Umbilical cord (tissue), 2 donors: ENCODE measurements around the gene NSUN4. TPM values are rescaled to one million over a fixed set of nuclear protein-coding genes. Genes with fewer than 3 reads are reported as not detected.
A peak's percentile ranks its signal among the peaks of the same experiment; 100 is the strongest.
"Not testable (repeated sequence)": the region's sequence is repeated elsewhere in the genome, so short reads cannot be mapped to it uniquely, and the experiment has no call there.

Source experiments
- DNase-seq: peaks from one replicate; pipeline ENCODE4 v3.0.0-alpha.2; 2015; ENCODE audit warnings: low spot score
- total RNA-seq: library from RNA; depleted of rRNA; stranded (reverse); fragments of >200 nt; gene quantifications from one replicate; pipeline ENCODE4 v1.2.3, GENCODE V29; 2014; ENCODE audit warnings: low replicate concordance; ENCODE audit not compliant: insufficient read depth

Gene NSUN4
- total RNA-seq = 40.0 TPM

- DNase-seq = peak; percentile 98
These were observed at the start of gene NSUN4 for GRCh38 chr1:46340404-46341221. NSUN4 (plus strand) TSS chr1:46340807; CDS start chr1:46340827, 20 bp downstream.

- DNase-seq = no peak
These were observed 45.3 kb upstream of the NSUN4 start for GRCh38 chr1:46295306-46295705.

DNA sequence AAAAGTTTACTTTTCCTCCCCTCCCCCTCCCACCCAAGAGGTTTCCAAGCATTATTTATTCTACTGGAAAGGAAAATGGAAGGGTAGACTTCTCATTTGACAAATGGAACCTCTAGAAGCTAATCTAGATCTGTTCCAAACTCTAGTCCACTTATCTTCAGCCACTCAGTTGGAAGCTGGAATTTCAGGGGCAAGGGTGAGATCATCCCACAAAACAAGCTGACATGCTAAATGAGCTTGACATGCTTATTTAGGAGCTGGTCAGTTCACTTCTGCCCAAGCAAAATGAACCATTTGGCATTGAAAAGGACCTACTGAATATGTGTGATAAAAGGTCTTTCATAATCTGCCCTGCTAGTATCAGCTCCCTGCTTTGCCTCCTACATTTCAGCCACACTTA is 42.2 kb upstream of the NSUN4 start:
- no peak for DNase-seq

DNA sequence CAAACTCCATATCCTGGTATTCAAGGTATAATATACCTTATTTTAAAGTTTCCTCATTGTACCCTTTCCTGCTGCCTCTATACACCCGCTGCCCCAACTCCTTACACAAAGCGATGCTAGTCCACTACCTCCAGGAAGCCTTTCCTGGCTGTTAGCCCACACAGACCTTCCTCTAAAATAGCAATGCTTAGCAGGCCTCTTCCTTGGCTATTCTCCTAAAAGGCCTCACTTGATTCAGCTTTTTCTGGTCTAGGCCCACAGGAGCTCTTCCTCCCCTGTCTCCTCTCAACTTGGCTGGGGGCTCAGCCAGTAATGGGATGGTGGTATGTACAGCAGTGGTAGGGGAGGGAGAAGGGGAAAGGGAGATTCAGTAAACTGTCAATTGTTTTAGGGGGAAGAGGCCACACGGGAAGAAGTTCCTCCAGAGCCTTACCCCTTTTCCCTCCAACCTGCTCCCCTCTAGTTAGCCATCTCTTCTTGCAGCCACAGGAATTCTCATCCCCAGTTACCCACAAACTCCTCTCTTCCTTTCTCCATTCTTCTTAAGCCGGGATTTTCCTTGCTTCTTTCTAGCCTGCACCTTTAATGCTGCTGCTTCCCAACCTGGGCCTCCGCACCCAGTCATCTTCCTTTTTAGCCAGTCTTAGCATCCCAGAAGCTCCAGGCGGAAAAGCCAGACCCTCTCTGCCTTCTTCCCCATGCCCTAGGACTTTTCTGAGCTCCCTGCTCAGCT is 39.8 kb upstream of the NSUN4 start:
- peak; percentile 75 for DNase-seq

- DNase-seq = no peak
These were observed 39.2 kb upstream of the NSUN4 start for GRCh38 chr1:46301406-46301807.

- DNase-seq = peak; percentile 66
These were observed 38.6 kb upstream of the NSUN4 start for GRCh38 chr1:46301808-46302640.

- DNase-seq = no peak
These were observed 38.0 kb upstream of the NSUN4 start for GRCh38 chr1:46302641-46303037.

DNA sequence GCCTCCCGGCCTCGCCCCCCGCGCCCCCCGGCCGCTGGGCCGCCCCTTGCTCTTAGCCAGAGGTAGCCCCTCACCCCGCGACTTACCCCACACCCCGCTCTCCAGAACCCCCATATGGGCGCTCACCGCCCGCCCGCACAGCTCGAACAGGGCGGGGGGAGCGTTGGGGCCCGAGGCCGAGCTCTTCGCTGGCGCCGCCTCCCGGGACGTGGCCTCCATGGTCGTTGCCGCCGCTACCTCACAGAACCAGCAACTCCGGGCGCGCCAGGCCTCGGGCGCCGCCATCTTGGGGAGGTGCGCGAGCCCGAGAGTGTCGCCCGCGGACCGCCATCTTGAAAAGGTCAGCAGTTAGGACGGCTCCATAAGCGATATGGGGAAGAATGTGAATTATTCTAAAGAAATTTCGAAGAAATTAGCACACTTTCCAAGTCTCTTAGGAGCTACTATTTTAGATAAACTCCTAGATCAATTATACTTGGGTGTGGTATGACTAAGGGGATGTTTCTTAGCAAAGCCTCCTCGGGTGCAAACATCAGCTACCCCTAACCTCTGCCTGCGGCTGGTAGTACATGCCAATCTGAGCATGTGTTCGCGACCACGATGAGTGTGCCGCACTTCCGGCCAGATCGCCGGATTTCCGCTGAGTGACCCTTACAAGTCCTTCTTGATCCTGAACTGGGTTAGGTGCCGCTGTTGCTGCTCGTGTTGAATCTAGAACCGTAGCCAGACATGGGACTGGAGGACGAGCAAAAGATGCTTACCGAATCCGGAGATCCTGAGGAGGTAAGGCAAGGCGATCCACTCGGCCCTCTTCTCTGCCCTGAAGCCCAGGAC is 37.4 kb upstream of the NSUN4 start, which contains the start of the genes LRRC41 and UQCRH:
TSS of gene LRRC41 (minus strand) at position 579 of the 834 bp plus-strand sequence. CDS start at position 285, 294 bp downstream.
TSS of gene UQCRH (plus strand) at position 661 of the 834 bp plus-strand sequence. CDS start at position 730, 69 bp downstream.
- peak; percentile 98 for DNase-seq

DNA sequence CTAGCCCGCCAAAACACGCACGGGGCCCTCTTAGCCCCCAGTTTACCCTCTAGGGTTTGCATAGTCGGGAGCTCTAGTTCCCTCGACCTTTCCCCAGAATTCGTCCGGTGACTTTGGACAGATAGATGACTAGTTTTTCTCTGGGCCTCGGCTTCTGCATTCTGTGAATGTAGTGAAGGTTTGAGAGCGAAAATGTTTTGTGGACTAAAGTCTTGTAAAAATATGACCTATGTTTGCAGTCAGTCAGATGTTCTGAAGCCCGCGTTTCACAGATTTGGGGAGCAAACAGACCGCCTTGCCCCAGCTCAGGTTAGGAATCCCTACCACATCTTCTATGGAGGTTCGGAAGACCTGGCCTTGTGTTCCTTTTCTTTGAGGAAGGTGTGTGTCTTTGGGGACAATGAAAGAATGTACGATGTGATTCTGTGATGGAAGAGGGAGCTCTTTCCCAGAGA is 36.7 kb upstream of the NSUN4 start:
- peak; percentile 17 for DNase-seq

DNA sequence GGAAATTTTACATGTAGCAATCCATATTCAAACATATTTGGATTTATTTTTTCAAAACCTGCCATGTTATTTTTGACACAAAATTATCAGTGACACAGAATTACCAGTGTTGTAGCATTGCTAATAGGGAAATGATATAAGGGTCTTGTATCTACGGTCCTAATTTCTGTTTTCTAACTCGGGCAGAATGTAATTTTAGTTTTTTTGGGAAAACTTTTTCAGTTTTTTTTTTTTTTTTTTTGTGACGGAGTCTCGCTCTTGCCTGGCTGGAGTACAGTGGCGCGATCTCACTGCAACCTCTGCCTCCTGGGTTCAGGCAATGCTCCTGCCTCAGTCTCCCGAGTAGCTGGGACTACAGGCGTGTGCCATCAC is 34.5 kb upstream of the NSUN4 start:
- no peak for DNase-seq

- DNase-seq = no peak
These were observed 31.0 kb upstream of the NSUN4 start for GRCh38 chr1:46309401-46310159.

GRCh38 chr1:46310321-46310720 is 30.3 kb upstream of the NSUN4 start:
- no peak for DNase-seq

GRCh38 chr1:46315669-46316403 is 24.8 kb upstream of the NSUN4 start:
- no peak for DNase-seq

GRCh38 chr1:46317323-46317722 is 23.3 kb upstream of the NSUN4 start:
- DNase-seq = no peak

DNA sequence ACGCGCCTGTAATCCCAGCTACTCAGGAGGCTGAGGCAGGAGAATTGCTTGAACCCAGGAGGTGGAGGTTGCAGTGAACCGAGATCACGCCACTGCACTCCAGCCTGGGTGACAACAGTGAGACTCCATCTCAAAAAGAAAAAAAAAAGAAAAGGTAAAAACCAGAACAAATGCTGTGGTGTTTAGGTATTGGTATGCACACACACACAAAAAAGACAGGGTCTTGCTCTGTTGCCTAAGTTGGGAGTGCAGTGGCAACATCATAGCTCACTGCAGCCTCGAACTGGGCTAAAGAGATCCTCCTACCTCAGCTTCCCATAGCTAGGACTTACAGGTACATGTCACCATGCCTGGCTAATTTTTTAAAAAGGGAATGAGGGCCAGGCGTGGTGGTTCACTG is 21.3 kb upstream of the NSUN4 start:
- not testable (repeated sequence) for DNase-seq

DNA sequence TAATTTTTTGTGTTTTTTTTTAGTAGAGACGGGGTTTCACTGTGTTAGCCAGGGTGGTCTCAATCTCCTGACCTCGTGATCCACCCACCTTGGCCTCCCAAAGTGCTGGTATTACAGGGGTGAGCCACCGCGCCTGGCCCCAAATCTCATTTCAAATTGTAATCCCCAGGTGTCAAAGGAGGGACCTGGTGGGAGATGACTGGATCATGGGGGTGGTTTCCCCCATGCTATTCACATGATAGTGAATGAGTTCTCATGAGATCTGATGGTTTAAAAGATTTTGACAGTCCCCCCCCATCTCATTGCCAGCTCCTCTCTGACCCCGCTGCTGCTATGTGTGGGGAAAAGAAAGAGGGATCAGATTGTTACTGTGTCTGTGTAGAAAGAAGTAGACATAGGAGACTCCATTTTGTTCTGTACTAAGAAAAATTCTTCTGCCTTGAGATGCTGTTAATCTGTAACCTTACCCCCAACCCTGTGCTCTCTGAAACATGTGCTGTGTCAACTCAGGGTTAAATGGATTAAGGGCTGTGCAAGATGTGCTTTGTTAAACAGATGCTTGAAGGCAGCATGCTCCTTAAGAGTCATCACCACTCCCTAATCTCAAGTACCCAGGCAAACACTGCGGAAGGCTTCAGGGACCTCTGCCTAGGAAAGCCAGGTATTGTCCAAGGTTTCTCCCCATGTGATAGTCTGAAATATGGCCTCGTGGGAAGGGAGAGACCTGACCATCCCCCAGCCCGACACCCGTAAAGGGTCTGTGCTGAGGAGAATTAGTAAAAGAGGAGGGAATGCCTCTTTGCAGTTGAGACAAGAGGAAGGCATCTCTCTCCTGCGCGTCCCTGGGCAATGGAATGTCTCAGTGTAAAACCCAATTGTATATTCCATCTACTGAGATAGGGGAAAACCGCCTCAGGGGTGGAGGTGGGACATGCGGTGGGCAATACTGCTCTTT is 20.4 kb upstream of the NSUN4 start:
- DNase-seq = not testable (repeated sequence)

GRCh38 chr1:46322191-46322590 is 18.4 kb upstream of the NSUN4 start:
- not testable (repeated sequence) for DNase-seq
